ENCODE measurements around the gene PIP4K2A.

Gene PIP4K2A

GRCh38 chr10:22634093-22634492 is 80.3 kb downstream of the PIP4K2A start:
- FAIRE-seq = no peak

- FAIRE-seq = no peak
Measured at GRCh38 chr10:22633528-22633927, 80.8 kb downstream of the PIP4K2A start.

GRCh38 chr10:22633106-22633505 is 81.3 kb downstream of the PIP4K2A start:
- FAIRE-seq = no peak

GRCh38 chr10:22631646-22632278 is 82.6 kb downstream of the PIP4K2A start:
- FAIRE-seq = no peak

- no peak for FAIRE-seq
Measured at GRCh38 chr10:22631185-22631584, 83.2 kb downstream of the PIP4K2A start.

- no peak for FAIRE-seq
Measured at GRCh38 chr10:22630234-22631174, 83.9 kb downstream of the PIP4K2A start.

- FAIRE-seq = no peak
Measured at GRCh38 chr10:22629852-22630233, 84.5 kb downstream of the PIP4K2A start.

- no peak for FAIRE-seq
Measured at GRCh38 chr10:22629126-22629525, 85.3 kb downstream of the PIP4K2A start.

- FAIRE-seq = no peak
Measured at GRCh38 chr10:22628309-22628708, 86.1 kb downstream of the PIP4K2A start.

- FAIRE-seq = no peak
Measured at GRCh38 chr10:22626784-22627183, 87.6 kb downstream of the PIP4K2A start.

GRCh38 chr10:22625516-22626290 is 88.7 kb downstream of the PIP4K2A start:
- no peak for FAIRE-seq

GRCh38 chr10:22624287-22624738 is 90.1 kb downstream of the PIP4K2A start:
- no peak for FAIRE-seq

- no peak for FAIRE-seq
Measured at GRCh38 chr10:22623633-22624253, 90.6 kb downstream of the PIP4K2A start.

- FAIRE-seq = no peak
Measured at GRCh38 chr10:22622242-22622806, 92.1 kb downstream of the PIP4K2A start.

GRCh38 chr10:22621726-22622125 is 92.7 kb downstream of the PIP4K2A start:
- no peak for FAIRE-seq

- no peak for FAIRE-seq
Measured at GRCh38 chr10:22620929-22621328, 93.4 kb downstream of the PIP4K2A start.

- FAIRE-seq = no peak
Measured at GRCh38 chr10:22620140-22620857, 94.1 kb downstream of the PIP4K2A start.

- no peak for FAIRE-seq
Measured at GRCh38 chr10:22619101-22619500, 95.3 kb downstream of the PIP4K2A start.

- no peak for FAIRE-seq
Measured at GRCh38 chr10:22618078-22618785, 96.1 kb downstream of the PIP4K2A start.

- FAIRE-seq = no peak
Measured at GRCh38 chr10:22617516-22617915, 96.9 kb downstream of the PIP4K2A start.

GRCh38 chr10:22617051-22617450 is 97.3 kb downstream of the PIP4K2A start:
- no peak for FAIRE-seq

All from colon (tissue), 2 donors.